HG02870 (cell line): Measurements from ENCODE around the gene ACOXL.
"Not testable (repeated sequence)": the region's sequence is repeated elsewhere in the genome, so short reads cannot be mapped to it uniquely, and the experiment has no call there.

Experiments used
- ATAC-seq: cut with Tn5 transposase; IDR thresholded peaks from one replicate; pipeline ENCODE4 v1.9.1; 2021; ENCODE audit warnings: mild to moderate bottlenecking, moderate library complexity; ENCODE audit not compliant: unreplicated experiment

Gene ACOXL

DNA sequence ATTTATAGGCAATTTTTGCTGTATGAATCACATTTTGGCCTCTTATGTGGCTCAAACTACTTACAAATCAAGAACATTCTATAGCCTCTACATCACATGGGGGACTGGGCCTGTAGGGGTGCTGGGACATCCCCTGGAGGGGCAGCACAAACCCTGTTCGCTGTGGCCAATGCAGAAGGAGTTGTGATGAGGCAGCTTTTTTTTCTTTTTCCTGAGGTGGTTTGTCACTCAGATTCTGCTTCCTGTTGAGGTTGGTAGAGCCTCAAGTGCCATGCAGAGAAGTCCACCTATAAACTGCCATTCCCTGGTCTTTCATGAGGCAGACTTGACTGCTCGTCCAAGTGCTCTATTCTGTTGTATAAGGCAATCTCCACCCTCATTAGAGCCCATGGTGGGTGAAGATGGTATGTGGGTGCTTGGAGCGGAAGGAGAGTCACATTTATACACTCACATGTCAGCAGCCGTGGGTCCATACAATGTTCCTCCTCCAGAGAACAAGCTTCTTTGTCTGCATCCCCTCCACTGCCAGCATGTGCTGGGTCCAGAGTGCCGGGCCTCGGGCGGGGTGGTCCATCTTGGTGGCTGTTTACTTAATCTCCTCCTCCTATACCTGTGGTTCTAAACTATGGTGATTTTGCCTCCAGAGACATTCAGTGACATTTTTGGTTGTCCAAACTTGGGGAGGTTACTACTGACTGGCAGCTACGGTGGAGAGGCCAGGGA lies 120.3 kb downstream of the ACOXL start:
- no peak for ATAC-seq

DNA sequence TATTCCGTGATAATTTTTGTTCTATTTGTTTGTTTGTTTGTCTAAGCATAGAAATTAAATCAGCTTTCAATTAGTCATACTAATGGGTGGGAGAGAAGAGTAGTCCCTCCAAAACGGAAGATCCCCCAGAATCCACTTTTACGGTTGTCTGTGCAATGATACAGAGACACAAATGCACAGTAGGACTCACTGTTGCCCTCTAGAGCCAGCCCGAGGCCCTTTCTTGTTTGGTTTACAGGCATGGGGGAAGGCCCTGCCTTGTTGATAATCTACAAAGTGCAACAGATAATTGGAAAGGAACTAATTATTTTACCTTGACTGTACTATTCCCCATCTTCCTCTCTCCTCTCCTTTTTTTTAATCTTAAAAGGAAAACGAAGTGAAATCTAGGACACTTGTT lies 121.1 kb downstream of the ACOXL start:
- no peak for ATAC-seq

DNA sequence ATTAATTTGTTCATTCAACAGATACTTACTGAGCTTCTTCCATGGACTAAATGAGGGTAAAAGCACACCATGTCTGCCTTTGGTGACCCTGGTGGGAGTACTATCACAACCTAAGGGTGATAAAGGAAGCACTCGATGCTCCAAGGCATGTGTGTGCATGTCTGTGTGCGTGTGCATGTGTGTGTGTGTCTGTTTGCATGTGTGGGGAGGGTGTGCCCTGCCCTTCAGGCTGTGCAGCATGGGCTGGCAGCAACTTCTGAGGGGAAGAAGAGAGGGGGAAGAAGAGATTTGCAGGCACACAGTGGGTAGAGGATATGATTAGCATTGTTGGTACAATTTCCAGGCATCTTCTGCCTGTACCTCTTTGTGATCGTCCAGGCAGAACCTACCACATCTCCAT lies 121.6 kb downstream of the ACOXL start:
- no peak for ATAC-seq

DNA sequence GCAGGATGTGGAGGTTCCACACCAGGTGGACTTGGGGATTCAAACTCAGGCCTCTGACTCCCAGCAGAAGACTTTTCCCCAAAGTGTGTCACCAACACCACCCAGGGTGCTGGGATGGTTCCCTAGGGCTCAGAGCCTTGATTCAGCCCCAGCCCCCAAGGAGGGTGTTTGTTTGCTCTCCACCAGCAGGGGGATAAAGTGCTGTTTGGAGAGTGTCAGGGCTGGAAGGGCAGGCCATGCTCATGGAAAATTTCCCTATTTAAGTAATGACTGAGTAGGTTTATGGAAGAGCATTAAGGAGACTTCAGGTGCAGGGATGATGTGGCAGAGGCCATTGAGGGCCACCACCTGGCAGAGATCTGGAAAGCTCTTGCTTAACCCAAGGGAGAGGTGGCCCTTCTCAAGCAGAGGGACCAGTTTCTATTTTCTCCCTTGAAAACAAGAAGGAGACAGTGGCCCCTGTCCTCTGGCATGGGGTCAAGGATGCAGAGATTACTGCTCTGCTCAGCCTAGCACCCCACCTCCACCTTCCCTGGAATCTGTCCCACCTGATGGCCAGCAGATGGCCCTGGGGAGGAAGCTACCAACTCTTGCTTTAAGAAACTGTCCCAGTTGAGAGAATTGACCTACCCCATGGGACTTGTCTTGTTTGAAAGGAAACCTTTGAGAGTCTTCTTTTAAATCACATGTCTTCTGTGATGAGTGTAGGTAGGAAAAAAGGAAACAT lies 122.1 kb downstream of the ACOXL start:
- no peak for ATAC-seq

DNA sequence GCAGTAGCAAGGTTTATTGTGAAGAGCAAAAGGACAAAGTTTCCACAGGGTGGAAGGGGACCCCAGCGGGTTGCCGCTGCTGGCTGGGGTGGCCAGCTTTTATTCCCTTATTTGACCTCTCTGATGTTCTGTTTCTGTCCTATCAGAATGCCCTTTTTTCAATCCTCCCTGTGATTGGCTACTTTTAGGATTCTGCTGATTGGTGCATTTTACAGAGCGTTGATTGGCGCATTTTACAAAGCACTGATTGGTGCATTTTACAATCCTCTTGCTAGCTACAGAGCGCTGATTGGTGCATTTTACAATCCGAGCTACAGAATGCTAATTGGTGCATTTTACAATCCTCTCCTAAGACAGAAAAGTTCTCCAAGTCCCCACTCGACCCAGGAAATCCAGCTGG lies 123.5 kb downstream of the ACOXL start:
- not testable (repeated sequence) for ATAC-seq

DNA sequence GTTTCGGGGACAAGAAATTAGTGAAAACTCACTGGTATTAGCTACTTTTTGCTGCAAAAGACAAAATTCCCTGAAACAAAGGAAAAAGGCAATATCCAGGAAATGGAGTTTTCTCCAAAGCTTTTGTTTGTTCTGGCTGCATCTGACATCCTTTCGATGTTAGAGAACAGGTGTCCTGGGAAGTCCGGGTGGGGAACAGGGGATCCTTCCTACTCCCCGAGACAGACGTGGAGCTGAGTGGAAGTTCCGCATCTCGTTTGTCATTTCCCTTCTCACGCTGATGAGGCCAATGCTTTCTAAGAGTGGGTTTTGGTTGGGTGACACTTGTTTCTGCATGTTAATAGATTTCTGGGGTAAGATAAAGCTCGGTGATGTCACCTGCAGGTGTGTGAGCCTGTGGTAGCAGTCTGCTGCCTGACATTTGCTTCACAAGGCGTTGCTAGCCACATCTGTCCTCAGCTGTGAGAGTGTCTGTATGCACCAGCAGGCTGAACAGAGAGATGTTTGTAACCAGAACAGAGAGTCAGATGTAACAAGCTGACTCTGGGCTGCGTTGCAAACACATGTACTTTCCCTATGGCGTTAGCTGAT lies 125.9 kb downstream of the ACOXL start:
- peak; percentile 91 for ATAC-seq

DNA sequence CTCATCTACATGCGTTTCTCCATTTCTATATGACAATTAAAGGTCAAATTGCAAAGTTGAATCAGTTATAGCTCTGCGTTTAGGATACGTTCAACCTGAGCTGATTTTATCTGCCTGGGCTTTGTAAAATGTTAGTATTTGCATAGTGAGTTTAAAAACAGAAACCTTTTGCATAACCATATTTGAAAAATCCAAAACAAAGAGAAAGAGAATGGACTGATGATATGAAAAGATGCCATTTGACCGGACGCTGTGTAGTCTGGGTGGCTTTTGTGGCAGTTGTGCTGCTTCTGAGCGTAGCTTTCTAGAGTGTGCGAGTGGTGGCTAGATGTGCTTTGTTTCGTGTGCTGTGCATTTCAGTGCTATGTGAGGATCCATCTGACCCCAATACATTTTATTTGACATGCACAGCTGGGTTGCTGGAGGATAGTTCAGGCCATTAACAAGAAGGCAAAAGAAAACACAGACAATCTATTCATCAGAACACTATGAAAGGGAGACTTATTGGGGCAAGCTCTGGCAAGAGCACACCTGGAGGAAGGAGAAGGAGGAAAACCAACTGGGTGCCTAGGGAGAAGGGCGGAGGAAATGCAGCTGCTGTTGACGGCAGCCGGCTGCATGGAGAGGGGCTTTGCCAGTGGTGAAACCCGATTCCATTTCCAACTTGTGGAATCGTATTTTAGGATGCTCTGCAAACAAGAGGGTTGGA lies 126.8 kb downstream of the ACOXL start:
- no peak for ATAC-seq

DNA sequence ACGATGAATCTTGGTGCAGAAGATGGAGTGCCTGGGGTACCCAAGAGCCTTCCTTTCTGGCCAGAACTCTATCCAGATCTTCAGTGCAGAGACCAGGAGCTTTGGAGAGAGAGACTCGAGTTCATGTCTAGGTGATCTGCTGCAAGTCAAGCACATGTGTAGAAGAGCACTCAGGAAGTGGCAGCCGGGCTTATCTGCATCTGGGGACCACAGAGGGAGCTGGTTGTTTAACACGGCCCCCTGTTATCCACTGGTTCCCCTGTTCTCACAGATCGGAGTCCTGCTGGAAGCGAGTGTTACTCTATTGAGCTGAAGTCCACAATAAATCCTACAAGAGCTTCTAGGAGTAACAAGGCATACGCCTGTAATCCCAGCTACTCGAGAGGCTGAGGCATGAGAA lies 128.3 kb downstream of the ACOXL start:
- ATAC-seq, result no peak

DNA sequence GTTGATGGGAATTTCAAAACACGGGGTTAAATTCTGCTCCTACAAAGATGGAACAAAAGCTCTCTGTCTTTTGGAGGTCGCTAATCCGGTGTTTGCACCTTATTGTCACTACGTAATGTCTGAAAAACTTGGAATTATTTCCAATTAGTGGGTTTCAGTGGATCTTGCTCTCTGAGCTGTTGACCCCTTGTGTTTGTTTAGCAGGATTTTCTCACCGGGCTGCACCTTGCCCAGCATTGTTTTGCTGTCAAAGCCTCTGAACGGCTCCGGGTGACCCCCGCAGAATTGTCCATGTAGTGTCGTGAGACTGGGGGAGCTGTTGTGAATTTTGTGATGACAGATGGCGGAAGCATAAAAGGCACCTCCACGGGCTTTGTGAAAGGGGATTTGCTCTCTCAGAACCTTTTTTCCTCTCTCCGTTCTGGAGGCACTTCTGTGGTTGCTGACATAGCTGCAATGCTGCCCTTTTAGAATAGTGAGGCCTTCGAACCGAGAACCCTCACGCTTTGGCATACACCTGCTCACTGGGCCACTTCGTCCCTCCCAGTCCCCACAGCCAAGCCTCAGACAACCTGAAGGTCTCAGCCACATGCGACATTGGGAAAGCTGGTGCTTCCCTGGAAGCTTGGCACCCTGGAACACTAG lies 129.4 kb downstream of the ACOXL start:
- no peak for ATAC-seq

DNA sequence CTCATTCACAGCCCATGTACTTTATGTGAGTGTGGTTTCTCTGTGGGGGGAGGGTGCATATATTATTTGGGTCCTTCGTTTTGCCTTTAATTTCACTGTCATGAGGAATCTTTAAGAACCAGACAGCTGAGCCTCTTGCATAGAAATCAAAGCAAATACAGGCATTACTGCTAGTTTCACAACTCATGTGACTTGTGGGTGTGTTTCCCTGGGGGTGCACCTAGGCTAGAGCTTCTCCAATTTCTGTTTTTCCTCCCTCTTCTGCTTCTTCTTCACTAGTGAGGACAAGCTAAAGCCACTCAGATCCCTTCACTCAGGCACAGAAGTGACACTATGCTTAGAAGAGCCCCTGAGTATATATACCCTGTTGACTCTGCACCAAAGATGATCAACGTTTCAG lies 131.4 kb downstream of the ACOXL start:
- no peak for ATAC-seq

DNA sequence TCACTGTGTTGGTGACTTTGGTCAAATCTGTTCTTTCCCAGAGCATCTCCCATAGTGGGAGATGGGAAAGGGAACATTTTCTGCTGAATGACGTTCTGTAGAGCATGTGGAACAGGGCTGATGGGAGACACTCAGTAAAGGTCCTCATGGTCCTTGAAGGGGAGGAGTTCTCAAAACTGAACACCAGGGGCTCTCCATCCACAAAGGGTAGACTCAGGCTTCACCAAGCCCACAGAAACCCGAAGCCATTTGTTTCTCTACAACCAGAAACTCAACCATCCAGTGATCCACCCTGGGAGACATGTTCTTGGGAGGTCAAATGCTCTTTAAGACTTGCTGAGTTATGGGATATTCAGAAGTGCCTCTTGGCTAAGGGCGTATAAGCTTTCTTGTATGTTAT lies 131.8 kb downstream of the ACOXL start:
- no peak for ATAC-seq

DNA sequence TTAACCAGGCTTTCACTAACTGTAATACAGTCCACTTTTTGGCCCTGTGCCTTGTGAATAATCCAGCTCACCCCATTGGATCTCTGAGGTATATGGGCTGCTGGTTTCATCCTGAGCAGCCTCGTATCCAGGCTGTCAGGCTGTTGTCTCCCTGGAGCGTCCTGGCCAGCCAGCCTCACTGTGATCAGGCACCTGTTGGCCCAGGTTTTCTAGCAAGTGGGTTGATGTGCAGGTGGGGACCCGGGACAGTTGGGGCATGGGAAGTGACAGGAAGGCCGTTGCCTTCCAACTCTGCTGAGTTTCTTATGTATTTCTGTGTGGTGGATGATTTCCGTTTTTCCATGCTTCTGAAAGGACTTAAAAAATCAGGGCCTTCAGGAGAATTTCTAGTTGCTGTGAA lies 132.4 kb downstream of the ACOXL start:
- ATAC-seq, result no peak

DNA sequence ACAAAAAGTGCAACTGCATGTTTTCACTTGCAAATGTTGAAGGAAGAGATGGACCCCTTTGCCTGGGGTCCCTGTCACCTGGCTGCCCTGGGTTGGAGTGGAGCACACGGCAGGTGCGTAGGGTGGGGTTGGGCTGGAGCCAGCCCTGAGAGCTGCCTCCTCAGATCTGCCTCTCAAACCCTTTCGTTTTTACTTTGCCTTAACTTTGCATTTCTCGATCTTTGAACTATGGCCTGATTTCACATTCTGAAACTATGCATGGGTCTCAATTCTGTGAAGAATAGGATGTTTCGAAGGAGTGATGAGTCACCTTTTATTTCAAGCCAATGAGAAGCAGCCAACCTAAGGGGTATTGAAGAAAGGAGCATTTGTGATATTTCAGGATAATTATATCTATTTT lies 132.8 kb downstream of the ACOXL start:
- peak; percentile 93 for ATAC-seq

DNA sequence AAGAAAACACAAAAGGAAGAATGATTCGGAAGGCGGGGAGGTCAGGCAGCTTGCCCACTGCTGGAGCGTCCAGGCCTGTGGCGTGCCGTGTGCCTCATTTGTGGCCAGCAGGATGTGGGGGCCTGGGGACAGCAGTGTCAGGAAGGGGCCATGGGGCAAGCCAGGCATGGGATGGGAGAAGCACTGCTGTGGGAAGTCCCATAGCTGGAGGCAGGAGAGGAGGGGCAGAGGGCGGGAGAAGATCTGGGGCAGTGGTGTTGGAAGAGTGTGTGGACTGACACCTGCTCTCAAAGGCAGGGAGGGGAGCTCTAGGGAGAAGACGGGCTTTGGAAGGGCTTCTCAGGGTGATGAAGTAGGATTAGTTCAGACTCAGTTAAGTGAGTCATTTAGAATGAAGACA lies 133.7 kb downstream of the ACOXL start:
- no peak for ATAC-seq

DNA sequence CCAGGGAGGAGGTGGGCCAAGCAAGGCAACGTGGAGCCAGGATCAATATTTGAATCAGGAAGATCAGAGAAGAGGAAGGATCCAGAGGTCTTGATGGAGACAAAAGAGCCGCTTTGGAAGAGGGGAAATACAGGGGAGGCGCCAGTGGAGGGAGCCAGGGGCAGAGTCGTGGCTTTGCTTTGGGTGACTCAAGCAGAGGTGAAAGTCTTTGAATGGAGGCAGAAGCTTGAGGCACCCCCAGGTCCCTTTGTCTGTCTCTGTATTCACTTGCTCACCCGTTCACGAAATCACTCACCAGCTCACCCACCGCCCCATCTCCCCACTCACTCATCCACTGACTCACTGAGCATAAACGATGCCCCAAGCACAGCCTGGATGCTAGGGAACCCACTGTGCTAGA lies 134.1 kb downstream of the ACOXL start:
- no peak for ATAC-seq

DNA sequence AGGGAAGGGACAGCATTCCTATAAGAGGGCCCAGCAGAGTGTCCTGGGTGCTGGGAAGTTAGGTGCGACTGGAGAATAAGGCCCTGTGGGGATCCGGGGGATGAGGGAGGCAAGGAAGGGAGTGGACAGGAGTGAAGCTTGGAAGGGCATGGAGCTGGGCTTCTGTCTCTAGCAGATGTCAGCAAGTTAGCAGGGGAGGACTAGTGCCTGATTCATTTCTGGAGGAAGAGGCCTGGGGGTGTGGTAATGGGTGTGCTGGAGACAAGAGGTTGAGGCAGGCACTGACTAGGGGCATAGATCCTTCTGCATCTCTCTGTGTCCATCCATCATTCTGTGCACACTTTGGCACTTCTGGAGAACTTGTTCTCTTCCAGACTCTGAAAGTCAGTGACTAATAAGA lies 134.7 kb downstream of the ACOXL start:
- no peak for ATAC-seq

DNA sequence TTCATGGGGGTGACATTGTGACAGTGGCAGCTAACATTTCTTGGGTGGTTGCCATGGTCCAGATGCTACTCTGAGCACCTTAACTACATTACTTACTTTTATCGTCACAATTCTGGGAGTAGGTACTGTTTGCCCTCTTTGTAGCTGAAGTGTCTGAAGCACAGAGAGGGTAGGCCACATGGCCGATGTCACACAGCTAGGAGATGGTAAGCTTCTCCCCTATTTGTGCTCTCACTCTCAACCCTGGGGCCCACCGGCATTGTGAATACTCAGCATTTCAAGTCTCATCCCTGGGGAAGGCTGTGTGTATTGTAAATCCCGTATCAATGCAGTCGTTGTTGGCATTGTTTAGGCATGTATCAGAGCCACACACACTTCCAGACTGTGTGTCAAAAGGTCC lies 136.6 kb downstream of the ACOXL start:
- ATAC-seq, result no peak

DNA sequence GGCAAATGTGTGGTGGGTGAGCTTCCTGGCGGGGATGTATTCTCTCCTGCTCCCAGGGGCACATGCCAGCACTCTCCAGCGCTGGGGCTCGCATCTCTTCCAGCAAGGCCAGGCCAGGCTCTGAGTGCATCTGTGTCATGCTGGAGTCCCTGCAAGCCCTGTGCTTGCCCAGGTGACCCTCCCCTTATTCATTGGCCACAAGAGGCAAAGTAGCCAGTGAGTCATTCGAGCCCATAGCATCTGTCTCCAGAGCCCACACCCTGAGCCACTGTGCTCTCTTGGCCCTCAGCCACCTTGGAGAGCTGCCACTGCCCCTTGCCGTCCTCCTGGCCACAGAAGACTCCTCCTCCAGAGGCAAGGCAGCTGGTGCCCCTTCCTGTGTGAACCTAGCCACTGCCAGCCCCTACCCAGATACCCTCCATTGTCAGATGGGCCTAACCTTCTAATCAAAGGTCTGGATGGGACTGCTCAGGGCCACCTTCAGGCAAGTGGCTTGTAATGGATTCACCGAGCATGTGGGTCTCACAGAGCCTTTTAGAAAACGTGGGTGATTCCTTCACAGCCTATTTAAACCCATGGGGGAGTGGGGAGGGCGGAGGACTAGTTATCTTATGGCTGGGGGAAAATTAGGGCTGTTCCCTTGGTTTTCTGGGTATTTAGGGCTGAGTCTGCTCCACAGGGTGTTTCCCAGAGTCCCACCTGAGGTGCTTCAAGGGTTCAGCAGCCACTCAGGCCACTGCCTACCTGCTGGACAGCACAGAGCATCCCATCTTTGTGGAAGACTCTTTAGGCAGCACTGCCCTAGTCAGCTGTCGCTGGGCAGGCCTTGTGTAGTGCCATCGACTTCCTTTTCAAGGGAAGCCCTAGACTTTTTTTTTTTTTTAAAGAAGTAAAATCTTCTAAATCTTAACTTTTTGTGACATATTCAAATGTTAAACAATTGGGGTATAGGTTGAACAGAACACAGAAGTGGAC lies 137.4 kb downstream of the ACOXL start:
- ATAC-seq, result no peak

DNA sequence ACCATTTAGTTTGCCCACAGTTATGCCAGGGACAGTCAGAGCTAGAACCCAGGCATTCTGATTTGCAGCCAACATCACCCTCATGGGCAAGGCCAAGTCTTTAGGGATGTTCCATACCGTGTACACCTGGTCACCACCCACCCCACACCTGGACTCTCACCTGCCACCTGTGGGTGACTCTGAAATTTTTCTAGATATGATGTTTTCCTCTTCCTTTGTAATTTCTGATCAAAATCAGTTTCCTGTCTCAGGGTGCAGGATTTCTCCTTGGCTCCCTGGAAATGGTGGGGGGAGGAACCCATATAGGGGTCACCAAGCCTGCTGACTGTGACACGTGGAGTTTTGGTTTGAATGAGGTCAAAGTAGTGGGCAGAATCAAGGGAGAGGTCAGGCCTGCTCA lies 138.2 kb downstream of the ACOXL start:
- ATAC-seq, result no peak

DNA sequence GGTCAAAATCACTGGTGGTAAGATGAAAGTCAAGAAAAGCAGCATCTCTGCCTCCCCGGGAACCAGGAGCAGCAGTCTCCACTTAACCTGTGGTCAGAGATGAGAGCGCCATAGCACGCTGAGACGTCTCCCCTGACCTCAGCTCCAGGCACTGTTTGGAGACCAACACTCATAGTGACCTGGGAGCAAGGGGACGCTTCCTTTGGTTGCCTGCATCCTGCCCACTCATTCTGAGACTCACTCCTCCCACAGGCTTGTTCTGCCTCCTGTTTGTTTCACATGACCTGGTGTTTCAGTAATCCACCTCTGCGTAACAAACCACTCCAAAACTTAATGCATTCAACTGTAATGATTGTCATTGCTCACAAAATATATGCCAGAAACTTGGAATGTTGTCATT lies 139.3 kb downstream of the ACOXL start:
- no peak for ATAC-seq
